RWPE2 (cell line): ENCODE measurements around the gene IL4R.

Experiments used
- ATAC-seq: fragments of 200-7000 bp; cut with Tn5 transposase; 3 replicates; pipeline ENCODE4 v1.9.1; 2021; ENCODE audit warnings: low read depth
- DNase-seq: peaks from one replicate; pipeline ENCODE4 v3.0.0-alpha.2; 2020; ENCODE audit warnings: low spot score
- H3K27ac ChIP-seq: fragments of 450-650 bp; 2 replicates; pipeline ENCODE4 v1.5.1; 2017; ENCODE audit warnings: mild to moderate bottlenecking; ENCODE audit not compliant: poor library complexity, severe bottlenecking
- H3K27me3 ChIP-seq: fragments of 250-450 bp; sonication (Bioruptor Pico); 2 replicates; pipeline ENCODE4 v1.5.1; 2021; ENCODE audit warnings: mild to moderate bottlenecking, moderate library complexity; ENCODE audit not compliant: insufficient read depth, poor library complexity, severe bottlenecking
- H3K36me3 ChIP-seq: fragments of 250-450 bp; sonication (Bioruptor Pico); 2 replicates; pipeline ENCODE4 v1.5.1; 2020; ENCODE audit warnings: low read depth, mild to moderate bottlenecking, moderate library complexity
- H3K4me1 ChIP-seq: fragments of 250-450 bp; sonication (Bioruptor Pico); 2 replicates; pipeline ENCODE4 v1.5.1; 2021; ENCODE audit warnings: mild to moderate bottlenecking, moderate library complexity; ENCODE audit not compliant: insufficient read depth, poor library complexity, severe bottlenecking
- H3K4me3 ChIP-seq: fragments of 250-450 bp; sonication (Bioruptor Pico); 2 replicates; pipeline ENCODE4 v1.5.1; 2021; ENCODE audit warnings: mild to moderate bottlenecking, moderate library complexity; ENCODE audit not compliant: severe bottlenecking
- H3K9me3 ChIP-seq: fragments of 250-450 bp; sonication (Bioruptor Pico); 2 replicates; pipeline ENCODE4 v1.5.1; 2021; ENCODE audit warnings: mild to moderate bottlenecking, moderate library complexity; ENCODE audit not compliant: severe bottlenecking
- CTCF ChIP-seq: fragments of 450-650 bp; IDR thresholded peaks from one replicate; pipeline ENCODE4 v1.5.1; 2017; ENCODE audit warnings: mild to moderate bottlenecking, moderate library complexity; ENCODE audit not compliant: poor library complexity, severe bottlenecking

The IL4R gene

GRCh38 chr16:27303256-27304100 is 10.3 kb upstream of the IL4R start:
- H3K27me3 ChIP-seq, result no peaks in the 10 kb centered on the region
- no peak for TF ChIP-seq CTCF
- no peak overlapping the region for H3K27ac ChIP-seq
- no peak for DNase-seq
- ATAC-seq, result no peak
- H3K4me1 ChIP-seq, result no peaks in the 10 kb centered on the region
- H3K9me3 ChIP-seq, result no peaks in the 10 kb centered on the region
- no peak overlapping the region for H3K4me3 ChIP-seq
- H3K36me3 ChIP-seq, result no peaks in the 10 kb centered on the region

- Histone ChIP-seq H3K9me3 (no peaks in the 10 kb centered on the region), H3K4me1 (no peaks in the 10 kb centered on the region), H3K27me3 (no peaks in the 10 kb centered on the region), H3K36me3 (no peaks in the 10 kb centered on the region), H3K27ac (no peak overlapping the region), H3K4me3 (no peak overlapping the region)
- no peak for ATAC-seq
- TF ChIP-seq CTCF, result no peak
- DNase-seq, result no peak
These were observed 9.7 kb upstream of the IL4R start for GRCh38 chr16:27304102-27304501.

- DNase-seq (no peak), ATAC-seq (no peak)
- TF ChIP-seq CTCF, result no peak
- no peaks in the 10 kb centered on the region for H3K27me3 ChIP-seq
- H3K4me3 ChIP-seq, result no peak overlapping the region
- H3K9me3 ChIP-seq, result no peaks in the 10 kb centered on the region
- H3K4me1 ChIP-seq, result no peaks in the 10 kb centered on the region
- H3K27ac ChIP-seq, result no peak overlapping the region
- H3K36me3 ChIP-seq, result no peaks in the 10 kb centered on the region
These were observed 8.7 kb upstream of the IL4R start for GRCh38 chr16:27304881-27305745.

- H3K27ac ChIP-seq, result no peak overlapping the region
- ATAC-seq (no peak), DNase-seq (no peak)
- H3K27me3 ChIP-seq, result no peaks in the 10 kb centered on the region
- H3K36me3 ChIP-seq, result no peaks in the 10 kb centered on the region
- no peaks in the 10 kb centered on the region for H3K9me3 ChIP-seq
- no peak for TF ChIP-seq CTCF
- H3K4me3 ChIP-seq, result no peak overlapping the region
- no peaks in the 10 kb centered on the region for H3K4me1 ChIP-seq
These were observed 7.8 kb upstream of the IL4R start for GRCh38 chr16:27305839-27306442.
